ENCODE measurements around the gene ACSM4.

DNA sequence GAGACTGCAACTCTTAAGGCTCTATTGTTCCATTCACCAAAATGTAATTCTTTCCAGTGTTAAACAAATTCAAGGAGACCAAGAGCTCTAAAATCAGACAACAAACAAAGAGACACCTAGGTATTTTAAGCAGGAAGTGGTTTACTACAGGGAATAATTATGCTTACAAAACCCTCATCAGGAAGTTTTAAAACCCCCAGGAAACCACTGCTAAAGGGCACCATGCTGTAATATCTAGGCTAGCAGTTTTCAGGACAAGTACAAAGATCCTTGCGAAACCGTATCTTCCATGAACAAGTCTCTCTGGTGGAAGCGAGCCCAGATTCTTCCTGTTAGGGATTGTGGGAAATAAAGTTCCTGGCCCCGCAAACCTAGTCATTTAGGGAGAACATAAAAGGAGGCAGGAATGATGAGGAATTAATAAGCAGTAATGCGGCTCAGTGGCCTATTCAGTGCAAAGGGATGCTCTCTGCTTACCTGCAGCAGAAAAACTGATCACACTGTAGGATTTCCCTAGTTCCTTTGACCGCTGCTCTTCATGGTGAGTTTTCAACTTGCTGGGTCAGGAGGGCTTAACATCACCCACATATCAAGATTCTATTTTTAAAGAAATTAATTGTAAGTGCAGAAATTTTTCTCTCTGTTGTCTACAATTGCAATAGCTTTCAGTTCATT is 42.8 kb downstream of the ACSM4 start:
- TF ChIP-seq POLR2A (IDR thresholded peaks at IDR 0.05): no peak
- TF ChIP-seq, protein P1, sequence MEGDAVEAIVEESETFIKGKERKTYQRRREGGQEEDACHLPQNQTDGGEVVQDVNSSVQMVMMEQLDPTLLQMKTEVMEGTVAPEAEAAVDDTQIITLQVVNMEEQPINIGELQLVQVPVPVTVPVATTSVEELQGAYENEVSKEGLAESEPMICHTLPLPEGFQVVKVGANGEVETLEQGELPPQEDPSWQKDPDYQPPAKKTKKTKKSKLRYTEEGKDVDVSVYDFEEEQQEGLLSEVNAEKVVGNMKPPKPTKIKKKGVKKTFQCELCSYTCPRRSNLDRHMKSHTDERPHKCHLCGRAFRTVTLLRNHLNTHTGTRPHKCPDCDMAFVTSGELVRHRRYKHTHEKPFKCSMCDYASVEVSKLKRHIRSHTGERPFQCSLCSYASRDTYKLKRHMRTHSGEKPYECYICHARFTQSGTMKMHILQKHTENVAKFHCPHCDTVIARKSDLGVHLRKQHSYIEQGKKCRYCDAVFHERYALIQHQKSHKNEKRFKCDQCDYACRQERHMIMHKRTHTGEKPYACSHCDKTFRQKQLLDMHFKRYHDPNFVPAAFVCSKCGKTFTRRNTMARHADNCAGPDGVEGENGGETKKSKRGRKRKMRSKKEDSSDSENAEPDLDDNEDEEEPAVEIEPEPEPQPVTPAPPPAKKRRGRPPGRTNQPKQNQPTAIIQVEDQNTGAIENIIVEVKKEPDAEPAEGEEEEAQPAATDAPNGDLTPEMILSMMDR (IDR thresholded peaks at IDR 0.05): no peak
